Activated CD8-positive, alpha-beta memory T cell treated with anti-CD3 and anti-CD28 coated beads, Interleukin-2, amount 50 U/mL, for 48 hours (primary cell): ENCODE results near the gene SYNE1.

Experiments used
- DNase-seq: peaks from one replicate; pipeline ENCODE4 v3.0.0-alpha.2; 2020

Gene SYNE1

GRCh38 chr6:152609125-152609670, 28.0 kb downstream of the SYNE1 start:
- no peak for DNase-seq

GRCh38 chr6:152605941-152606340, 31.2 kb downstream of the SYNE1 start:
- DNase-seq, result no peak

- DNase-seq, result no peak
These were observed 31.8 kb downstream of the SYNE1 start for GRCh38 chr6:152605342-152605741.

- no peak for DNase-seq
These were observed 33.3 kb downstream of the SYNE1 start for GRCh38 chr6:152603911-152604310.

- DNase-seq, result no peak
These were observed 37.1 kb downstream of the SYNE1 start for GRCh38 chr6:152600022-152600421.

GRCh38 chr6:152598901-152599537, 38.1 kb downstream of the SYNE1 start:
- no peak for DNase-seq

GRCh38 chr6:152598421-152598820, 38.7 kb downstream of the SYNE1 start:
- no peak for DNase-seq

GRCh38 chr6:152596726-152597125, 40.4 kb downstream of the SYNE1 start:
- DNase-seq, result no peak

GRCh38 chr6:152595499-152595898, 41.7 kb downstream of the SYNE1 start:
- no peak for DNase-seq

GRCh38 chr6:152594701-152595100, 42.5 kb downstream of the SYNE1 start:
- DNase-seq, result no peak

GRCh38 chr6:152588456-152588855, 48.7 kb downstream of the SYNE1 start:
- no peak for DNase-seq

- no peak for DNase-seq
These were observed 49.7 kb downstream of the SYNE1 start for GRCh38 chr6:152587473-152587872.

- no peak for DNase-seq
These were observed 51.9 kb downstream of the SYNE1 start for GRCh38 chr6:152585236-152585635.

GRCh38 chr6:152583888-152584287, 53.3 kb downstream of the SYNE1 start:
- DNase-seq, result no peak

- DNase-seq, result no peak
These were observed 60.6 kb downstream of the SYNE1 start for GRCh38 chr6:152576525-152576924.

GRCh38 chr6:152575621-152576150, 61.5 kb downstream of the SYNE1 start:
- DNase-seq, result no peak

GRCh38 chr6:152575161-152575560, 62.0 kb downstream of the SYNE1 start:
- DNase-seq, result no peak

- DNase-seq, result no peak
These were observed 63.4 kb downstream of the SYNE1 start for GRCh38 chr6:152573762-152574161.

GRCh38 chr6:152572338-152573088, 64.6 kb downstream of the SYNE1 start:
- no peak for DNase-seq

- DNase-seq, result no peak
These were observed 65.2 kb downstream of the SYNE1 start for GRCh38 chr6:152571943-152572337.

- no peak for DNase-seq
These were observed 66.1 kb downstream of the SYNE1 start for GRCh38 chr6:152571089-152571488.

- DNase-seq, result no peak
These were observed 70.9 kb downstream of the SYNE1 start for GRCh38 chr6:152566103-152566875.

GRCh38 chr6:152563177-152563576, 74.0 kb downstream of the SYNE1 start:
- DNase-seq, result no peak
